OCI-LY7 (cell line): ENCODE data around the gene PCNX2. TPM values are rescaled to one million over a fixed set of nuclear protein-coding genes. Genes with fewer than 3 reads are reported as not detected.

Experiments used
- BruUV-seq: library from RNA; stranded (reverse); fragments of 400-500 nt; replicated peaks from 2 replicates; lab custom pipeline; 2021; lab: Mats Ljungman, UMichigan
- CTCF ChIA-PET: fragments of 300-600 bp; sonication (Branson Sonifier 250); formaldehyde crosslinking; loops from one replicate; lab custom pipeline; 2022; ENCODE audit warnings: antibody characterized with exemption; ENCODE audit not compliant: unreplicated experiment; lab: Charles Lee
- POLR2A ChIA-PET: fragments of 300-600 bp; sonication (Branson Sonifier 250); formaldehyde crosslinking; loops from one replicate; lab custom pipeline; 2022; ENCODE audit warnings: antibody characterized with exemption; lab: Charles Lee
- DNase-seq: peaks from one replicate; pipeline ENCODE4 v3.0.0-alpha.2; 2015; ENCODE audit warnings: low spot score
- H2AFZ ChIP-seq: fragments of 200-600 bp; sonication (generic), shearing (Covaris generic); 2 replicates; pipeline ENCODE4 v1.6.1; 2014; ENCODE audit warnings: mild to moderate bottlenecking, antibody characterized with exemption, low read length, moderate library complexity
- H3K27ac ChIP-seq: fragments of 200-600 bp; sonication (generic); 2 replicates; pipeline ENCODE4 v1.5.1; 2014; ENCODE audit warnings: mixed run types, low read depth, mild to moderate bottlenecking, moderate library complexity, low read length, inconsistent platforms; ENCODE audit not compliant: poor library complexity, severe bottlenecking
- H3K36me3 ChIP-seq: fragments of 200-600 bp; sonication (generic); 2 replicates; pipeline ENCODE4 v1.6.1; 2014; ENCODE audit warnings: mild to moderate bottlenecking, antibody characterized with exemption, low read length, moderate library complexity, mixed read lengths; ENCODE audit not compliant: insufficient read depth
- H3K4me1 ChIP-seq: fragments of 200-600 bp; sonication (generic); 2 replicates; pipeline ENCODE4 v1.5.1; 2014; ENCODE audit warnings: mild to moderate bottlenecking, low read length; ENCODE audit not compliant: insufficient read depth, poor library complexity, severe bottlenecking
- H3K4me2 ChIP-seq: fragments of 200-600 bp; sonication (generic); 2 replicates; pipeline ENCODE4 v1.6.1; 2014; ENCODE audit warnings: mild to moderate bottlenecking, low read length
- H3K4me3 ChIP-seq: fragments of 200-600 bp; sonication (generic); 2 replicates; pipeline ENCODE4 v1.5.1; 2014; ENCODE audit warnings: mild to moderate bottlenecking, low read depth, low read length; ENCODE audit not compliant: poor library complexity, severe bottlenecking
- H3K79me2 ChIP-seq: fragments of 200-600 bp; sonication (generic); 2 replicates; pipeline ENCODE4 v1.6.1; 2016; ENCODE audit warnings: low read depth, mild to moderate bottlenecking, low read length, moderate library complexity, mixed read lengths; ENCODE audit not compliant: insufficient read depth
- H3K9me2 ChIP-seq: fragments of 200-600 bp; sonication (generic); 2 replicates; pipeline ENCODE4 v1.6.1; 2016; ENCODE audit warnings: mild to moderate bottlenecking, low read length, mixed read lengths; ENCODE audit not compliant: insufficient read depth
- H3K9me3 ChIP-seq: fragments of 200-600 bp; sonication (generic); 2 replicates; pipeline ENCODE4 v1.6.1; 2014; ENCODE audit warnings: mild to moderate bottlenecking, mixed run types, low read length, mixed read lengths
- H4K20me1 ChIP-seq: fragments of 200-600 bp; sonication (generic); 2 replicates; pipeline ENCODE4 v1.6.1; 2014; ENCODE audit warnings: mild to moderate bottlenecking, antibody characterized with exemption, low read length, moderate library complexity, mixed read lengths; ENCODE audit not compliant: insufficient read depth
- CTCF ChIP-seq: fragments of 200-600 bp; sonication (generic); conservative IDR thresholded peaks from 2 replicates; pipeline ENCODE4 v1.5.1; 2014; ENCODE audit warnings: mild to moderate bottlenecking, antibody characterized with exemption, low read length, moderate library complexity, mixed read lengths
- EZH2phosphoT487 ChIP-seq: fragments of 200-600 bp; sonication (generic); IDR thresholded peaks from 2 replicates; pipeline ENCODE4 v1.6.1; 2018; ENCODE audit warnings: low read depth, borderline replicate concordance, mild to moderate bottlenecking, mixed run types, antibody characterized with exemption, low read length, moderate library complexity, mixed read lengths
- intact Hi-C: fragments of 100-400 bp; cut with micrococcal nuclease; formaldehyde crosslinking; loops from one replicate; pipeline ENCODE4 v1.10.0; 2022; ENCODE audit not compliant: unreplicated experiment
- total RNA-seq, 2 experiments: library from RNA; depleted of rRNA in 1 of 2; stranded (reverse); fragments of >200 nt in 1 of 2; shearing (Covaris generic) in 1 of 2; gene quantifications; 2 replicates each; pipeline ENCODE4 v1.2.3, GENCODE V29; 2014 to 2022

PCNX2 gene
- total RNA-seq, 2 experiments from 2014 or later, result 17.1 to 26.9 TPM

GRCh38 chr1:233061265-233061664, 234.3 kb downstream of the PCNX2 start:
- Histone ChIP-seq H3K4me3 (no peak overlapping the region), H4K20me1 (no peaks in the 10 kb centered on the region), H2AFZ (no peak overlapping the region), H3K4me2 (no peak overlapping the region), H3K9me3 (peaks cover 11% of the 10 kb centered on the region; the same call in 1 of the 2 replicates), H3K79me2 (no peaks in the 10 kb centered on the region), H3K27ac (no peak overlapping the region), H3K36me3 (peaks cover 7% of the 10 kb centered on the region; the same call in 1 of the 2 replicates), H3K9me2 (no peaks in the 10 kb centered on the region), H3K4me1 (no peaks in the 10 kb centered on the region)
- ChIA-PET CTCF (no interaction called here), POLR2A (interaction anchor here (1.1 kb wide), 1 partner anchor 64 kb away, joined by 4 read pairs; no protein-coding TSS in a partner anchor)
- TF ChIP-seq CTCF, result no peak
- no peak for TF ChIP-seq EZH2phosphoT487
- intact Hi-C loops, result no loop called here
- DNase-seq, result no peak
- no TSS peak for BruUV-seq

- POLR2A ChIA-PET, result interaction anchor here (0.6 to 1.1 kb wide), 2 partner anchors 35 to 326 kb away, joined by 3 to 4 read pairs; no protein-coding TSS in a partner anchor
- H3K4me2 ChIP-seq, result no peak overlapping the region
- TF ChIP-seq EZH2phosphoT487 (no peak), CTCF (no peak)
- no peaks in the 10 kb centered on the region for H3K9me2 ChIP-seq
- BruUV-seq, result no TSS peak
- no peak for DNase-seq
- intact Hi-C loops, result no loop called here
- no peak overlapping the region for H3K27ac ChIP-seq
- 0 out of 2 replicates have a peak, but pooled peaks cover 6% of the 10 kb centered on the region for H3K9me3 ChIP-seq
- no peaks in the 10 kb centered on the region for H3K4me1 ChIP-seq
- H3K36me3 ChIP-seq, result peaks cover 6% of the 10 kb centered on the region; the same call in 1 of the 2 replicates
- no peak overlapping the region for H2AFZ ChIP-seq
- H3K79me2 ChIP-seq, result no peaks in the 10 kb centered on the region
- no peak overlapping the region for H3K4me3 ChIP-seq
- CTCF ChIA-PET, result no interaction called here
- H4K20me1 ChIP-seq, result no peaks in the 10 kb centered on the region
Observed at GRCh38 chr1:233060461-233060994, 235.0 kb downstream of the PCNX2 start.

GRCh38 chr1:233057836-233058235, 237.7 kb downstream of the PCNX2 start:
- Histone ChIP-seq H3K4me3 (no peak overlapping the region), H3K4me2 (no peak overlapping the region), H4K20me1 (no peaks in the 10 kb centered on the region), H3K9me3 (no peaks in the 10 kb centered on the region), H2AFZ (no peak overlapping the region), H3K27ac (no peak overlapping the region), H3K36me3 (no peaks in the 10 kb centered on the region), H3K79me2 (no peaks in the 10 kb centered on the region), H3K9me2 (no peaks in the 10 kb centered on the region), H3K4me1 (no peaks in the 10 kb centered on the region)
- ChIA-PET CTCF (interaction anchor here (0.7 kb wide), 1 partner anchor 520 kb away, joined by 3 read pairs; no protein-coding TSS in a partner anchor), POLR2A (no interaction called here)
- TF ChIP-seq CTCF, result no peak
- BruUV-seq, result no TSS peak
- DNase-seq, result no peak
- intact Hi-C loops, result no loop called here
